ENCODE data around the gene GPR34.
"Not testable (repeated sequence)": the region's sequence is repeated elsewhere in the genome, so short reads cannot be mapped to it uniquely, and the experiment has no call there.

GPR34 gene

DNA sequence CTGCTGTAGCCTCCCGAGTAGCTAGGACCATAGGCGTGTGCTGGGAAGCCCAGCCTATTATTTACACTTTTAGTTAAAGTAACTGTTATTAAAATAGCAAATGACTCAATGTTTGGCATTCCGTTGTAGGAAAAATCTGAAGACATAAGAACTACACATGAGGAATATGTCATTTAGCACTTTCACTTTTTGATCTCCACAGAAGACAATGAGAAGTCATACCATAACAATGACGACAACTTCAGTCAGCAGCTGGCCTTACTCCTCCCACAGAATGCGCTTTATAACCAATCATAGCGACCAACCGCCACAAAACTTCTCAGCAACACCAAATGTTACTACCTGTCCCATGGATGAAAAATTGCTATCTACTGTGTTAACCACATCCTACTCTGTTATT lies 6.7 kb downstream of the GPR34 start:
- DNase-seq (ENCODE audit: low spot score), result no peak

DNA sequence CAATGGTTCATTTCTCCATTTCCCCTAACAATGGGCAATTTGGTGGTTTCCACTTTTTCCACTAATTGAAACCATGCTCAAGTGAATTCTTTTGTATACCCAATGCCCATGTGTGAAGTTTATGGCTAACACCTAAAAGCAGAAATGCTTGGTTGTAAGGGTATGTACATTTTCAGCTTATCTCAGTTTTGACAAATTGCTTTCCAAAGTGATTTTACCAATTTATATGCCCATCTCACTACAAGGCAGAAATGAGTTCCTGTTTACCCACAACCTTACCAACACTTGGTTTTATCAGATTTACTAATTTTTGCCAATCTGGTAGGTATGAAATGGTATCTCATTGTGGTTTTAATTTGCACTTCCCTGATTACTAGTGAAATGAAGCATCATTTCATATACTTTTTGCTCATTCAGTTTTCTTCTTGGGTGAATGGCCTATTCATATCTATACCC lies 14.8 kb downstream of the GPR34 start:
- no peak for DNase-seq (ENCODE audit: low spot score)

GRCh38 chrX:41705042-41705441 lies 16.3 kb downstream of the GPR34 start:
- DNase-seq (ENCODE audit: low spot score), result no peak

- peak; percentile 14 for DNase-seq (ENCODE audit: low spot score)
These were observed 17.1 kb downstream of the GPR34 start for GRCh38 chrX:41705680-41706374.

GRCh38 chrX:41707218-41707617 lies 18.4 kb downstream of the GPR34 start:
- DNase-seq (ENCODE audit: low spot score), result peak; percentile 5

DNA sequence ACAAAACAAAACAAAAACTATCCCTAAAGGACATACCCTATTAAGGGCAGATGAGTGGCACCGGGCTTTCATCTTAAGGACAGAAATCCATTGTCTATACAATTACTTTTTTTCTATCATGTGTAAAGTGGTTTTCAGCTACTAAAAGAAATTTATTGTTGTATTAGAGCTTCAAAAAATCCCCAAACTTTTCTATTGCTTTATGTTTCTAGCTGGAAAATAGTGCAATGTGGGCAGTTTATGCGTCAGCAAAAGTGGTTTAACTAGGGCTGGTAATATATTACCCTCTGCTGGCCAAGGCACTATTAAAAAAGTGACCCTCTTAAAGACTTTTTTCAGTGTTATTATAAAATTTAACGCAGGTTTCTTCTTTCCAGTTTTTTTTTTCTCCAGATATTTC lies 19.7 kb downstream of the GPR34 start:
- no peak for DNase-seq (ENCODE audit: low spot score)

DNA sequence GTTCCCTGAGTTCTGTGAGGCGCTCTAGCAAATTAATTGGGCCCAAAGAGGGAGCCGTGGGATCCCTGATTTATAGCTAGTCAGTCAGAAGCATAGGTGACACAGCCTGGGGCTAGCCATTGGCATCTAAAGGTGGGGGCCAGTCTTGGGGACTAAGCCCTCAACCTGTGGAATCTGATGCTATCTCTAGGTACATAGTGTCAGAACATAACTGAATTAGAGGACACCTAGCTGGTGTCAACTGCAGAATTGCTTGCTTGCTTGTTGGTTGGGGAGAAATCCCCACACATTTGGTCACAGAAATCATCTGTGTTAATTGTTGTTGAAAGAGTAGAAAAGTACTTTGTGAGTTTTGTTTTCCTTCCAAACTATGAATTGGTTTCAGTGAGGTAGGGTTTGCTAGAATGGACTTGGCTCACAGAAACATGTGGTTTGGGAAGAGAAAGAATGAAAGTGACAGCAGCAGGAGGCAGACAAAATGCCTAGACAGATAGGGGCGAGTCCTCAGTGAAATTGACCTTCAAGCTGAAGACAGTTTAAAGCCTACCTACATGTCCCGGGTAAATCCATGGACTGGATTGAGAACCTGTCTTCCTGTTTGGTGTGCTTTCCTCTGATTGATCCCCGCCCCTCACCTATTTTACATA lies 22.4 kb downstream of the GPR34 start:
- no peak for DNase-seq (ENCODE audit: low spot score)

DNA sequence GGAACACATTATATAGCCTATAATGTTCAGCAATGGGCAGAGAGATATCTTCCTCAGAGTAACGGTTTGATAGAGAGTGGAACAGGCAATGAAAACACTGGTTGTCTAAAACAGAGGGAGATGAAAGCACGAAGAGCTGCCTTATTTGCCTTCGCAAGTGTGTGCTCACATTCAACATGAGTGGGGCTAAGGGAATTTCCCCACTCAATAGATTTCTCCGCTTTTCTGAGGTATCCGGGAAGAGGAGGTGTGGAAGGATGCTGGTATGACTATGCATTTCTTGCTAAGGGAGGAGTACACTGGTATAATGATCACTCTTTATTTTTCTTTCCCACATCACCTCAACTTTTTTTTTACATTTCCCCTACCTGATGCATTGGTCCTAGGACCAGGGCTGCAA lies 27.4 kb downstream of the GPR34 start:
- no peak for DNase-seq (ENCODE audit: low spot score)

GRCh38 chrX:41716767-41717473 lies 28.1 kb downstream of the GPR34 start:
- DNase-seq (ENCODE audit: low spot score), result no peak

DNA sequence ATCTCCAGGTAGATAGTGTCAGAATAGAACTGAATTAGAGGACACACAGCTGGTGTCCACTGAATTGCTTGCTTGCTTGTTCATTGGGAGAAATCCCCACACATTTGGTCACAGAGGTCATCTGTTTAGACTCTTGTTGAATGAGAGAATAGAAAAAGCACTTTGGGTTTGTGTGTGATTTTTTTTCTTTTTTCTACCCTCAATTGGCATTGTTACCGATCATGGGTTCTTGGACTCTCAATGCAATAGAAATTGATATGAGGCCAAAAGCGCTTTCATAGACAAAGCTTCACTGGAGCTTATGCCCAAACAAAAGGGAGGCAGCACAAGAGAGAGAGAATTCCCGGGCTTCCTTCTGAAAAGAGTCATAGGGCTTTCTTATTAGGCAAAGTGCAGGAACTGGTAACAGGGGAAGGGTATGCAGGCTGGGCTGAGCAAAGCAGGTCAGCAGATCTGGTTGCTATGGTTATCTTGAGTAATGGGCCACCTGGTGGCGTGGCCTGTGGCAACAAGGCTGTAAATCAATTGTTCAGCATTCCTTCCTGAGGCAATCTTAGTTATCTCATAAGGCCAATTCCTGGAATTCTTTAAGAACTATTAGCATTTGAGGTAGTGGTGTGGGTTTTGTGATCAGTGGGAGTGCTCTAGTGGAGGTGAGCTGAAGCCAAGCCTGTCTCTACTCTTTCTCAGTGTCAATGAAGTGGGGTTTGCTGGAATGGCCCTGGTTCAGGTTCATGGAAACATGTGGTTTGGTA lies 29.9 kb downstream of the GPR34 start:
- no peak for DNase-seq (ENCODE audit: low spot score)

DNA sequence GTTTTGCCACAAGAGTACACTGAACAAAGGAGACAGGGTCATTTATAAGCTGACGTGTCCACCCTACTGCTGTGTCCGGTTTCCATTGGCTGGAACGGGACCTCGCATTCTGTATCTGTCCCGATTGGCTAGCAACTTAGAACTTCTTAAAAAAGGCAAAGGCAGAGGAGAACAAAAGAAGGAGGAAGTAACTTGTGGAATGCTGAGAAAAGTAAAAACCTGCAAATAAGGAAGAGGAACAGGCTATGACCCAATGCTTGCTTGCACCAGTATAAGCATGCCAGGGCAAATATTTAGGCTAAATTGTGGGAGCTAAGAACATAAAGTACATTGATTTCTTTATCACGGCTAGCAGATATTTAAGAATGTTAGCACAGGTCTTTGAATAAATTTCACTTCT lies 30.8 kb downstream of the GPR34 start:
- DNase-seq (ENCODE audit: low spot score), result not testable (repeated sequence)

GRCh38 chrX:41720125-41720779 lies 31.5 kb downstream of the GPR34 start:
- peak; percentile 19 for DNase-seq (ENCODE audit: low spot score)

- DNase-seq (ENCODE audit: low spot score), result no peak
These were observed 32.8 kb downstream of the GPR34 start for GRCh38 chrX:41721590-41721989.

- no peak for DNase-seq (ENCODE audit: low spot score)
These were observed 33.4 kb downstream of the GPR34 start for GRCh38 chrX:41722214-41722613.

DNA sequence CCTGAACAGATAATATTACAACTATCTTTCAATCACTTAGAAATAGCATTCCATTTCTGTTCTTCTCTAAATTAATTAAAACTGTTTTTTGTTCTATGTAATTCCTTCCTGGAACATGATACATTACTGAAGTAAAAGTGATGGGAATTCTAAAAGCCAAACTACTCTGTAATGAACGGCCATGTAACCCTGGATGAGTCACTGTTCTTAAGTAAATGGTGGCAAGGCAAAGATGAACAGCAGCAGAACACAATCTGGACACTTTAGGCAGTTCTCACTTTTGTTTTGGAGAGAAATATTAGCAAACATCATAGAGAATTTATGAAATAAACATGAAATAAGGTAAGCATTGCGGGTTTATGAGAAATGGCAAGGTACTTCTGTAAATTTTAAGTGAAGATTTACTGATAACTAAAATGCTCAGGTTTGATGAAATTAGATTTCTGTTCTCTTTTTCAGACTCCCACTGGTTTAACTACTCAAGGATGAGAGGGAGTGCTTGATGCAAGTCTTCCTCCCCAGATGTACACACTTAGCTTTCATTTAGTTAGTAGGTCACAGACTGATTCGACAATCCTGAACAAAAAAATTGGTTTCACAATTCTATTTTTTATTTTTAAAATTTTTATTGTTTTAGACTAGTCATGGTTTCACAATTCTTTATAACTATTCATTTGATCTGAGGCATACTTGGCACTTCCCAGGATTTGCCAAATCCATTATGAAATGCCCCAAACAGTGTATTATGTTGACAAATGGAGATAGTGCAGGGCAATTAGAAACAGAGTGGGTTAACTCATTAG lies 34.2 kb downstream of the GPR34 start:
- DNase-seq (ENCODE audit: low spot score), result no peak

GRCh38 chrX:41723826-41724225 lies 35.1 kb downstream of the GPR34 start, which contains the start of gene GPR82:
GPR82 (plus strand) TSS chrX:41724181; CDS start chrX:41727027, 2,846 bp downstream.
- no peak for DNase-seq (ENCODE audit: low spot score)

- DNase-seq (ENCODE audit: low spot score), result no peak
These were observed 39.4 kb downstream of the GPR34 start for GRCh38 chrX:41728125-41728524.

DNA sequence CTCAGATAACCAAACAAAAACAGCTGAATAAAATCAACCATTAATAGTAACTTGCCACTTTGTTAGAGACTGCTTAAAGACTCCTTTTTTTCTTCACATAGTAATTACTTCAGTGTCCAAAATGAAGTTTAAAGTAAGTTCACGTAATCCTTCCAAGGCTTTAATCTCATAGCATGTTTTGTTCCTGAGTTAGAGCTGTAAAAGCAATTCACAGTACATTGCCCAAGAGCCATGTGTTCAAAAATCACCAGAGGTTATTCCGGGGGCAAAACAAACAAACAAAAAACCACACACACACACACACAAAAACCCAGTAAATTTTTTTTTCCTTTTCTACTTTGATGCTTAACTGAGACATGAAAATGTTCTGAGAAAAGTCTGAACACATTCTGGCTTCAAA lies 41.3 kb downstream of the GPR34 start:
- DNase-seq (ENCODE audit: low spot score), result no peak

- DNase-seq (ENCODE audit: low spot score), result no peak
These were observed 43.5 kb downstream of the GPR34 start for GRCh38 chrX:41732260-41732659.

DNA sequence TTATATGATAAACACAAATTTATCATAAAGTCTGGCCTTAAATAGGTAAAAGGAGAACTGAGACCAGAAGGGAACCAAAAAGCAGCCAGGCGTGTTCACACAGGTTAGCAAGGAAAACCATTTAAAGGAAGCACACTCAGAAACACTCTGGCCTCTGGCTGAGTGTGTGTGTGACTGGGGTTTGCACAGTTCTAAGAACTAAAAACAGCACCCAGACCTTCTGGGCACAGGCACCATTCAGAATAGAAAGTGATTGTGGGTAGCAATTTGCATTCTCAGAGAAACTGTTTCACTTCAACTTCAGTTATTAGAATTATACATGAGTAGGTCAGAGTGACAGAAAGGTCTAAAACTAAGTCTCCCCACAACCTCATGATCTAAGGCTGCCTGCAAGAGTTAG lies 45.2 kb downstream of the GPR34 start:
- DNase-seq (ENCODE audit: low spot score), result peak; percentile 59

DNA sequence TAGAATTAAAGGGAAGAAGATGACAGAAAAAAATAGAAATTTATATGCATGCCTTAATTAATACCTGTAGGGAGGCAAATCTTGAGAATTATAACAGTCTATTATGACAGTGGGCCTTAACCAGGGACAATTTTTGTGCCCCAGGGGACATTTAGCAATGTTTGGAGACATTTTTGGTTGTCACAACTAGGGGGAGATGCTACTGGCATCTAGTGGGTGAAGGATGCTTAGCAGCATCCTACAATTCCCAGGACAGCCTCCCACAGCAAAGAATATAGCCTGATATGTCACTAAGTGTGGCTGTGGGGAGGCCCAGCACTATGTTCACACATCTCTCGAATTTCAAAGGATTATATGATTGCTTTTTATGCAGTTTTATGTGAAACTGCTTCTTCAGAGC lies 45.8 kb downstream of the GPR34 start:
- peak; percentile 8 for DNase-seq (ENCODE audit: low spot score)

Measured in germinal center (tissue), 1 donor.